Upper lobe of left lung (tissue), 4 donors: ENCODE measurements around the gene CDH13.

ENCODE experiments used
- CTCF ChIP-seq, 6 experiments: fragments of 450-650 bp in 4 of 6; fragments of 200-600 bp in 2 of 6; sonication (generic) in 2 of 6; IDR thresholded peaks; one replicate each; pipeline ENCODE4 v1.5.1; 2016 to 2019; ENCODE audit warnings: antibody characterized with exemption in 6 of 6
- EP300 ChIP-seq, 4 donors: sonication (generic); formaldehyde crosslinking; IDR thresholded peaks; one replicate each; pipeline ENCODE4 v1.5.1; 2017; ENCODE audit warnings: antibody characterized with exemption in 4 of 4, control low read depth in 2 of 4
- POLR2A ChIP-seq, 4 donors: fragments of 450-650 bp; IDR thresholded peaks; one replicate each; pipeline ENCODE4 v1.5.1; 2016 to 2017; ENCODE audit warnings: antibody characterized with exemption in 4 of 4, mild to moderate bottlenecking in 2 of 4
- POLR2AphosphoS5 ChIP-seq, 2 donors: sonication (generic); formaldehyde crosslinking; IDR thresholded peaks; one replicate each; pipeline ENCODE4 v1.5.1; 2017; ENCODE audit warnings: antibody characterized with exemption in 2 of 2

- TF ChIP-seq CTCF (IDR thresholded peaks at IDR 0.05) (no peak), POLR2A (IDR thresholded peaks at IDR 0.05) (no peak), POLR2AphosphoS5 (IDR thresholded peaks at IDR 0.05) (no peak), EP300 (IDR thresholded peaks at IDR 0.05) (no peak)
These were observed 194.1 kb downstream of the CDH13 start for GRCh38 chr16:82820855-82821254.
